Activated CD4-positive, alpha-beta T cell treated with anti-CD3 and anti-CD28 coated beads for 4 hours (primary cell): ENCODE measurements around the gene AGMAT.

Source experiments
- DNase-seq, 2 donors: peaks; one replicate each; pipeline ENCODE4 v3.0.0-alpha.2; 2020

Gene AGMAT

GRCh38 chr1:15522551-15522950, 62.3 kb downstream of the AGMAT start:
- DNase-seq: no peak
